SK-N-MC (cell line): Measurements from ENCODE around the gene CIRBP.

Source experiments
- EZH2 ChIP-seq: fragments of 200-600 bp; sonication (generic); IDR thresholded peaks from one replicate; pipeline ENCODE4 v1.6.1; 2017; ENCODE audit warnings: antibody characterized with exemption
- FOXP2 ChIP-seq: optimal IDR thresholded peaks from 2 replicates; pipeline ENCODE3; 2011; ENCODE audit warnings: mild to moderate bottlenecking, moderate library complexity; ENCODE audit not compliant: insufficient read depth; ENCODE audit errors: extremely low read length, control extremely low read depth
- POLR2AphosphoS5 ChIP-seq: IDR thresholded peaks from 2 replicates; pipeline ENCODE4 v1.6.1; 2012; ENCODE audit warnings: mild to moderate bottlenecking, low read depth, low read length, borderline replicate concordance

- TF ChIP-seq EZH2 (no peak), POLR2AphosphoS5 (no peak), FOXP2 (no peak)
Observed at GRCh38 chr19:1322198-1322981, 53.3 kb downstream of the CIRBP start.
